Posterior cingulate gyrus (tissue), 11 donors: ENCODE results near the gene CHPF2.

ENCODE experiments used
- DNase-seq, 10 donors: peaks; one replicate each; pipeline versions ENCODE4 v3.0.0 to v3.0.0-alpha.2; 2020 to 2021; ENCODE audit warnings: mixed read lengths in 3 of 10
- intact Hi-C: fragments of 100-400 bp; cut with DNase I; formaldehyde crosslinking; loops from one replicate; pipeline ENCODE4 v1.15.1; 2023

CHPF2 gene

DNA sequence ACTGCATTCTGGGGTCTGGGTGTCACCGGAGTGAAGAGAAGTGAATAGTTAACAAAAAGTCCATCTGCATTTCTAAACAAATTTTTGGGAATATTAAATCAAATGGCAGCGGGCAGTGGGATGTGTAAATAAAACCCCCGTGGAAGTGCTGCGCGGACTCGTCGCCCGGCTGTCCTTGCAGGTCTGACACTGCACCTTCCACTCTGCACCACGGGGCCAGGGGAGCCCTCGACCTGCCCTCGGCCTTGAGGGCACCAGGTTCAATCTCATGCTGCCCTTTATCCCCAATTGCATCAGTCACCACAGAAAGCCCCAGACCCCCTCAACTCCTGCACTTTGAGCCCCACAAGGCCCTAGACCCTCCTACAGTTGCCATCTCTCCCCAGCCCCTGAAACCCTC, 22.6 kb downstream of the CHPF2 start:
- intact Hi-C loops: no loop called here
- peak in 3 of 10 donors; percentile 6 to 68 (median 30) for DNase-seq

GRCh38 chr7:151255390-151255789, 23.1 kb downstream of the CHPF2 start:
- intact Hi-C loops: no loop called here
- DNase-seq: peak in 1 of 10 donors; percentile 31

- peak in 8 of 10 donors; percentile 43 to 95 (median 68) for DNase-seq
- intact Hi-C loops: no loop called here
These were observed 24.2 kb downstream of the CHPF2 start for GRCh38 chr7:151256410-151257045.

GRCh38 chr7:151257990-151258389, 25.7 kb downstream of the CHPF2 start:
- intact Hi-C loops: no loop called here
- peak in 2 of 10 donors; percentile 32 to 74 for DNase-seq

GRCh38 chr7:151260471-151260870, 28.2 kb downstream of the CHPF2 start:
- intact Hi-C loops: no loop called here
- peak in 4 of 10 donors; percentile 17 to 84 (median 58) for DNase-seq

- intact Hi-C loops: no loop called here
- peak in 3 of 10 donors; percentile 20 to 55 (median 52) for DNase-seq
These were observed 28.6 kb downstream of the CHPF2 start for GRCh38 chr7:151260883-151261282.

DNA sequence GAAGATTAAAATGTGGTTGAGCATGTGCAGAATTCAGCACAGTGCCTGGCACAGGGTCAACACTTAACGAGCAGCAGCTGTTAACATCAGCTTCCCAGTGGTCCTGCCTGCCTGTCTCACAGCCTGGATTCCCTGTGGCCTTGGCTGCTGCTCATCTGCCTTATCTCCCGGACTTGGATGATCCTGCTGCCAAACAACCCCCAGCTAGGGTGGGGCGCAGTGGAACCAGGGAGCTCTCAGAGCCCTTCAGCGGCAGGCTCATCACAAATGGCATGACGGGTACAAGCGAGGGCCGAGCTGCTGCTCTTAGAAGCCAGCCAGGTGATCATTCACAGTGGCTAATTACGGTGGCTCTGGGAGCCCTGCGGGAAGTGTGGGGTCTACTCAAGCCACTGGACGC, 29.2 kb downstream of the CHPF2 start:
- DNase-seq: peak in 2 of 10 donors; percentile 25 to 44
- intact Hi-C loops: no loop called here

GRCh38 chr7:151264615-151265014, 32.3 kb downstream of the CHPF2 start:
- intact Hi-C loops: no loop called here
- peak in 3 of 10 donors; percentile 41 to 60 (median 60) for DNase-seq

DNA sequence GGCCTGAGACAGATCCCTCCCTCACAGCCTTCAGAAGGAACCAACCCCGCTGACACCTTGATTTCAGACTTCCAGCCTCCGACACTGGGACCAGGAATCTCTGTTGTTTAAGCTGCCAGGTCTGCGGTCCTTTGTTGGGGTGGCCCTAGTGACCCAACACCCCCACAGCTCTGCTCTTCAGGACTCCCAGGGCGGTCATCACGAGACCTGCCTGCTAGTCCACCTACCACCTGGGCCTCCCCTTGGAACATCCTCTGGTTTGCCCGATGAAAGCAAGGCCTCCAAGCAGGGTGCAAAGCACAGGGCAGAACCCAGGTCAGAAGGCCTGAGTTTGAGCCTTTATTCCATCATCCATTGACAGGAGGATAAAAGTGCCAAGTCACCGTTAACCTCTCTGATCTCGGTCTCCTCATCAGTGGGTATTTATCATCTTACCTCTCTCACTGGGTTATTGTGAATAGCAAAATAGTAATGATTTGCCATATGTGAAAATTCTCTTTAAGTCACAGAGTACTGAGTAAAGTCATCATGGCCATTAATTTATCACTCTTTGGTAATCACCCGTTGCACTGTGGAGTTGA, 33.2 kb downstream of the CHPF2 start:
- intact Hi-C loops: no loop called here
- DNase-seq: peak in 2 of 10 donors; percentile 40 to 60

DNA sequence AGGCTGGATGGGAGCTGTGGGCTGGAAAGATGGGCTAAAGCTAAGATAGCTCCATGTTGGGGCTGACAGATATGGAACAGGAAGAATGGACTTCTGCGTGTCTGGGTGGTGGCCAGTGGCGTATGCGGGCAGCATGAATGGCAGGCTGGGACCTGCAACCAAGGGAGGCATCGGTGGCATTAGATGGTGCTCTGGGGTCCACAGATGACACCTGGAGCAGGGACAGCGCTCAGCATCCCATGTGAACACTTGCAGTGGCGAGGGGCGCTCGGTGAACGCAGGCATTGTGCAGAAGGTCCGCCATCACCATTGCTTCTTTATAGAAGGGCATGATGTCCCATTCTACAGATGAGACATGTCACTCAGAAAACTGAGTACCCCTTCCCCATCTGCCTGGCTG, 37.2 kb downstream of the CHPF2 start:
- intact Hi-C loops: no loop called here
- DNase-seq: peak in 2 of 10 donors; percentile 62 to 67

- intact Hi-C loops: no loop called here
- peak in 1 of 10 donors; percentile 60 for DNase-seq
These were observed 39.5 kb downstream of the CHPF2 start for GRCh38 chr7:151271699-151272355.

- DNase-seq: peak in 2 of 10 donors; percentile 71 to 85
- intact Hi-C loops: no loop called here
These were observed 40.1 kb downstream of the CHPF2 start for GRCh38 chr7:151272405-151272804.

DNA sequence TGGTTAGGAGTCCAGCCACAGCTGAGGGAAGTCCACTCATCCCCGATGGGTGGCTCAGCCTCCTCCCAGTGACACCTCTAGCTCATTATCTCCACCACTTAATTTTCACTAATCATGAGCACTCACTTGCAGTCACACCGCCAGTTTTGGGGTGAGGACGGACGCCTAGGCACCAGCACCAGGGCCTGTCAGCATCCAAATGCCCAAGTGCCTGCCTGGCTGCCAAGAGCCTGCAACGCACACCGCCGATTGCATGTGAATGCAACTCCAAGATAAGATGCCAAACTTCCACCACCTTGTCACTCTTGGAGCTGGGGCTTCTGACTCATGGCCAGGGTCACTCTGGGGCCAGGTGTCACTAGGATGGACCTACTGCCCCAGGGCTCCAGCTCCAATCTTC, 40.6 kb downstream of the CHPF2 start:
- intact Hi-C loops: no loop called here

DNA sequence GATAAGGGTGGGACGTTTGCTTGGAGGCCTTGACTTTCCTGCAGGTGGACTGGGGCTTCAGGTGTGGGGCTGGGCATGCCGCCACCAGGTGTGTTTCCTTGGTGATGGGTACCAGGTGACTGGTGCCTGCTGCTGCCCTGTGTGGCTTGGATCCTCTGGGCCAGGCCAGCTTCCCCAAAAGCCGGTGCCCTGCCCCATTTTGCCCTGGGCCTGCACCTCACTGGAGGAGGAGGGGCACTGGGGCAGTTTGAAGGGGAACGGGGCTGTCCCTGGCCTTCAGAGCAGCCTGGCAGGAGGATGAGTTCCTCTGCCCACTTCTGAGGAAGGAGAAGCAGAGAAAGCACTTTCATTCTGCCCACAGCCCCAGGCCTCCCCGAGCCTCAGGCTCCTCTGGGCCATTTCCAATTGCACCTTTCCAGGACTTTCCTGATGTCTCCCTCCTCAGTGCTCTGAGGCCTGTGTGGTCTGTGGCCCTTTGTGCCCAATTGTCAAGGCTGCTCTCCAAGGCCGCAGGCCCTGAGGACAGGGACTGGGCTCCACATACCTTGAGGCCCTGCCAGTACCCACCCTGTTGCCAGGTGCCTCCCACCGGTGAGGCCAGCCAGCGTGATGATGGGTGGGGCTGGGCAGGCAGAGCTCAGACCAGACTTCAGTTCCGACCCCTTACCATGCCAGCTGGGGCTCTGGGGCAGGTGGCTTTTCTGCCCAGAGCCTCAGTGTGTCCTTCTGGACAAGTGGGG, 41.5 kb downstream of the CHPF2 start:
- intact Hi-C loops: no loop called here
- DNase-seq: peak in 1 of 10 donors; percentile 84

More for the DNA sequence above, 40.6 kb downstream of the CHPF2 start:
- peak in 2 of 10 donors; percentile 80 to 83 for DNase-seq

- intact Hi-C loops: no loop called here
- DNase-seq: peak in 1 of 10 donors; percentile 67
These were observed 42.1 kb downstream of the CHPF2 start for GRCh38 chr7:151274396-151274795.

DNA sequence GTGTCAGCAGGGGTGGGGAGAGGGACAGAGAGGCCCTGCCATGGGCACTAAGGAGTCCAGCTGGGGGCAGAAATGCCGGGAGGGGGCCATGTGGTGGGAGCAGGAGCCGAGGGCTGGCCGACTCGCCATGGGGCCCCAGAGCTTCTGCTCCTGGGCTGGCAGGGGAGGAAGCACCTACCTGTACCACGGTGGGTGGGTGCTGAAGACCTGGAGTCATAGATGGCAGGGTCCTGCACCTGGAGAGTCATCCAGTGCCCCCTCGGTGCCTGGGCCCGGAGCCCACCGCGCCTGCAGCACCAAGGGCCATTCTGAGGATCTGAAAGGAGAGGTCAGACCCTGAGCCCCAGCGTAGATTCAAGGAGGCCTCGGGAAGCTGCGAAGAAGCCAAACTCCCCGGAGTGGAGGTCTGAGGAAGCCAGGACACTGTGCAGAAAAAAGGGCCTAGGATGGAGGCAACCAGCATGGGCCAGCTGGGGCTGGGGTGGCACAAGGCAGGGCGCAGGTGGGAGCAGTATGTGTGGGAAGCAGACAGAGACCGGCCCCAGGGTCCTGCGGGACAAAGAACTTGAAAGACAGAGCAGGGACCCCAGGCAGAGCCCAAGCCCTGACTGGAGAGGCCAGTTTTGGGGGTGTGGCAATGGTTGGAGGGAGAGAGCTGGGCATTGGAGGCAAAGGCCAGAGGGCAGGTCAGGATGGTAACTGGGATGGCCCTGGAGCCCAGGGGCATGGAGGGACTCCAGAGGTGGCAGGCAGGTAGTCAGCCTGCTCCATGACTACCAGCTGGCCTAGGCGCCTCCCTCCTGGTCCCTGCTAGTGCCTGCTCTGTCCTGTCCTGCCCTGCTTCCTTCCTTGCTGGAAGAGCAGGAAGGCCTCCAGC, 42.9 kb downstream of the CHPF2 start:
- intact Hi-C loops: no loop called here
- DNase-seq: peak in 1 of 10 donors; percentile 78

GRCh38 chr7:151275813-151276577, 43.7 kb downstream of the CHPF2 start:
- intact Hi-C loops: no loop called here
- DNase-seq: peak in 5 of 10 donors; percentile 31 to 82 (median 43)

GRCh38 chr7:151276666-151277590, 44.6 kb downstream of the CHPF2 start:
- DNase-seq: peak; percentile 30 to 95 (median 58)

More at GRCh38 chr7:151276666-151277590, 44.6 kb downstream of the CHPF2 start:
- intact Hi-C loops: no loop called here
